B cell (primary cell): ENCODE measurements around the gene IQCK.

Experiments
- EZH2 ChIP-seq: IDR thresholded peaks from 2 replicates; pipeline ENCODE4 v1.6.1; 2012; ENCODE audit warnings: borderline replicate concordance, low read depth, mild to moderate bottlenecking, moderate library complexity, low read length; ENCODE audit not compliant: insufficient read depth, poor library complexity, severe bottlenecking
- TF ChIP-seq, protein P1 (sequence below): fragments of 200-600 bp; IDR thresholded peaks from one replicate; pipeline ENCODE4 v1.8.0; 2022; ENCODE audit warnings: antibody characterized with exemption, mild to moderate bottlenecking

DNA sequence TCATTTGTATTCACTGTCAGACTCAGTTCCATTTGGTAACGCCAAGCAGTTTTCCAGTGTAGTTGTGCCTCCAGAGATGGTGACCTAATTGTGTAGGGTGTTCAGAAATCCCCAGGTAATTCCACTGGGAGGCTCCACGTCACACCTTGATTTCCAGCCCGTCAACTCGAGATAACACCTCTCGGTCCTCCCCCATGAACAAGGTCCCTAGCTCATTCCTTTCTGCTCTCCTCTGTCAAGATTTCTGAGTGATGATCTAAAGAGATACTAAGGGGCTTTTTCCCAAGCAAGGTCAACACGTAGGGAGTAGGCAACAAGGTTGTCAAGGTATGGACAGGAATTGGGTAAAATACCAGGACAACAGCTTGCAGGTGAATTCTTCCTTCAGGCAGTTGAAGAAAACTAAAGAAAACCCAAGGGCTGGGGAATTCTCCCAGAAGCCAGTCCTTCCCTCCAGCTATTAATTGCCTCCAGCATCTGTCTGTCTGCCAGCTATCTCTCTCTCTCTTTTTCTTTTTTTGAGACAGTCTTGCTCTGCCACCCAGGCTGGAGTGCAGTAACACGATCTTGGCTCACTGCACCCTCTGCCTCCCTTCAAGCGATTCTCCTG lies 135.2 kb downstream of the IQCK start:
- TF ChIP-seq, protein P1, sequence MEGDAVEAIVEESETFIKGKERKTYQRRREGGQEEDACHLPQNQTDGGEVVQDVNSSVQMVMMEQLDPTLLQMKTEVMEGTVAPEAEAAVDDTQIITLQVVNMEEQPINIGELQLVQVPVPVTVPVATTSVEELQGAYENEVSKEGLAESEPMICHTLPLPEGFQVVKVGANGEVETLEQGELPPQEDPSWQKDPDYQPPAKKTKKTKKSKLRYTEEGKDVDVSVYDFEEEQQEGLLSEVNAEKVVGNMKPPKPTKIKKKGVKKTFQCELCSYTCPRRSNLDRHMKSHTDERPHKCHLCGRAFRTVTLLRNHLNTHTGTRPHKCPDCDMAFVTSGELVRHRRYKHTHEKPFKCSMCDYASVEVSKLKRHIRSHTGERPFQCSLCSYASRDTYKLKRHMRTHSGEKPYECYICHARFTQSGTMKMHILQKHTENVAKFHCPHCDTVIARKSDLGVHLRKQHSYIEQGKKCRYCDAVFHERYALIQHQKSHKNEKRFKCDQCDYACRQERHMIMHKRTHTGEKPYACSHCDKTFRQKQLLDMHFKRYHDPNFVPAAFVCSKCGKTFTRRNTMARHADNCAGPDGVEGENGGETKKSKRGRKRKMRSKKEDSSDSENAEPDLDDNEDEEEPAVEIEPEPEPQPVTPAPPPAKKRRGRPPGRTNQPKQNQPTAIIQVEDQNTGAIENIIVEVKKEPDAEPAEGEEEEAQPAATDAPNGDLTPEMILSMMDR: no peak
- no peak for TF ChIP-seq EZH2
